ENCODE data around the gene NYNRIN. TPM values are rescaled to one million over a fixed set of nuclear protein-coding genes. Genes with fewer than 3 reads are reported as not detected.
A peak's percentile ranks its signal among the peaks of the same experiment; 100 is the strongest.
"Not testable (repeated sequence)": the region's sequence is repeated elsewhere in the genome, so short reads cannot be mapped to it uniquely, and the experiment has no call there.

The NYNRIN gene
- total RNA-seq, 1 donor from 2014 or later: 6.1 TPM

DNA sequence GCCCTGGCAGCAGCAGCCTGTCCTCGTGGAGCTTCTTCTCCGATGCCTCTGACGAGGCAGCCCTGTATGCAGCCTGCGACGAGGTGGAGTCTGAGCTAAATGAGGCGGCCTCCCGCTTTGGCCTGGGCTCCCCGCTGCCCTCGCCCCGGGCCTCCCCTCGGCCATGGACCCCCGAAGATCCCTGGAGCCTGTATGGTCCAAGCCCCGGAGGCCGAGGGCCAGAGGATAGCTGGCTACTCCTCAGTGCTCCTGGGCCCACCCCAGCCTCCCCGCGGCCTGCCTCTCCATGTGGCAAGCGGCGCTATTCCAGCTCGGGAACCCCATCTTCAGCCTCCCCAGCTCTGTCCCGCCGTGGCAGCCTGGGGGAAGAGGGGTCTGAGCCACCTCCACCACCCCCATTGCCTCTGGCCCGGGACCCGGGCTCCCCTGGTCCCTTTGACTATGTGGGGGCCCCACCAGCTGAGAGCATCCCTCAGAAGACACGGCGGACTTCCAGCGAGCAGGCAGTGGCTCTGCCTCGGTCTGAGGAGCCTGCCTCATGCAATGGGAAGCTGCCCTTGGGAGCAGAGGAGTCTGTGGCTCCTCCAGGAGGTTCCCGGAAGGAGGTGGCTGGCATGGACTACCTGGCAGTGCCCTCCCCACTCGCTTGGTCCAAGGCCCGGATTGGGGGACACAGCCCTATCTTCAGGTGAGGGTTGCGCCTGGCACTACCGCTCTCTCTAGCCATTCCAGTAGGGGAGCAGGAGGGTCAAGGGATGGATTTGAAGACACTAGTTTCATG, 28.7 kb upstream of the NYNRIN start:
- ATAC-seq: no peak

DNA sequence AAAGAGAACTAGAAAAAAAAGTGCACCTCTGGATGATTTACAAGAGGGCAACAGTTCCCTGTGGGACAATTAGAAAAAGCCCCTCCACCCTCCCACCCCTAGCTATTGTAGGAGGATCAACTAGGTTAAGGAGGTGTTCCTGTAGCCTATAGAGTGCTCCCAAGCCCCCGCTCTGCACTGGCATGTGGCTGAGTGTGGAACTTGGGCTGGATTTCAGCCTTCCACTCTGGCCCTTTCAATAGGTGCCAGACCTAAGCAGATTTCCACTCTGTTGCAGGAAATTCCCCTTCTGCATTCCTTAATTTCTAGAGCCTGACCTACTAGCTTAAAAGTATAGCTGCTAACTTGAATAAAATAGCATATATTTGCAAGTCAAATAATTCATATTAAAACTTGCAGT, 28.1 kb upstream of the NYNRIN start:
- ATAC-seq: no peak

DNA sequence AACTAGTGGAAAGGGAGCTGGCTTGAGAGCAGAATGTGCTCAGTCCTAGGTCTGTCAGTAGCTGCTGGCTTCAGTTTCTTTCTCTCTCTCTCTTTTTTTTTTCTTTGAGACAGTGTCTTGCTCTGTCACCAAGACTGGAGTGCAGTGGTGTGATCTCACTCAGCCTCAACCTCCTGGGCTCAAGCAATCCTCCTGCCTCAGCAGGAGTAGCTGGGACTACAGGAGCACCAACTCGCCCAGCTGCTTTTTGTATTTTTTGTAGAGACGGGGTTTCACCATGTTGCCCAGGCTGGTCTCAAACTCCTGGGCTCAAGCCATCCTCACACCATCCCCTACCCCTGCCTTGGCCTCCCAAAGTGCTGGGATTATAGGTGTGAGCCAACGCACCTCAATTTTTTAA, 27.2 kb upstream of the NYNRIN start:
- ATAC-seq: not testable (repeated sequence)

DNA sequence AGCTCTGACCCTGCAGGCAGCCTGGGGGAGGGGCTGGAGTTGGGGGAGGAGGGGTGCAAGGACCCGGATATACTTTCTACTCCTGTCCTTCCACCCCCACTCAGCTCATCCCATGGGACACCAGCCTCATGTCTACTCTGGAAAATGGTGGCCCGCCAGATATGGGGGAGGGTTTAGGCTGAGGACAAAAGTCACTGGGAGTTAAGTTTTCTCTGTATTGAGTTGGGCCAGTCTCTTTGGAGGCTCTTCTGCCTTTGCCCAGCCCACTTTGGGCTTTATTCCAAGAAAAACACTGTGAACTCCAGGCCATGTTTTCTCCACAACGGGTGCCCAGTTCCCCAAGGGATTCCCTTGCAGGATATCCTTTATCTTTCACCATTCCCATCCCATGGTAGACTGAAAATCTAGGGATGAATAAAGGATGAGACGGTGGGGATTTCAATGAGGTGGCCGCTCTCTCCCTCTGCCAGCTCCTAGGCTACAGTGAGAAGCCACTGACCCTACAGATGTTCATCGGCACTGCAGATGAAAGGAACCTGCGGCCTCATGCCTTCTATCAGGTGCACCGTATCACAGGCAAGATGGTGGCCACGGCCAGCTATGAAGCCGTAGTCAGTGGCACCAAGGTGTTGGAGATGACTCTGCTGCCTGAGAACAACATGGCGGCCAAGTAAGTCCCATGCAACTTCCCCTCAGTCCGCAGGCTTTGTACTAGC, 25.9 kb upstream of the NYNRIN start:
- ATAC-seq: no peak

DNA sequence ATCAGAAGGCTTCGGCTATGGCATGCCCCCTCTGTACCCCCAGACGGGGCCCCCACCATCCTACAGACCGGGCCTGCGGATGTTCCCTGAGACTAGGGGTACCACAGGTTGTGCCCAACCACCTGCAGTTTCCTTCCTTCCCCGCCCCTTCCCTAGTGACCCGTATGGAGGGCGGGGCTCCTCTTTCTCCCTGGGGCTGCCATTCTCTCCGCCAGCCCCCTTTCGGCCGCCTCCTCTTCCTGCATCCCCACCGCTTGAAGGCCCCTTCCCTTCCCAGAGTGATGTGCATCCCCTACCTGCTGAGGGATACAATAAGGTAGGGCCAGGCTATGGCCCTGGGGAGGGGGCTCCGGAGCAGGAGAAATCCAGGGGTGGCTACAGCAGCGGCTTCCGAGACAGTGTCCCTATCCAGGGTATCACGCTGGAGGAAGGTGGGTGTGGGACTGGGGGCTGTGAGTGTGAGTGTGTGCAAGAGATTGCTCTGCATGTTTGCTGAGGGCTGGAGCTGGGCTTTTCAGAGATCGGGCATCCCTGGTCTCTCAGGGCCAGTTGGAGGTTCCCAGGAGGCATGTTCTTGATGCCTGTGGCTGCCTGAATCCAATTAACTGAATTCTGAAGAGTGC, 22.2 kb upstream of the NYNRIN start:
- no peak for ATAC-seq

DNA sequence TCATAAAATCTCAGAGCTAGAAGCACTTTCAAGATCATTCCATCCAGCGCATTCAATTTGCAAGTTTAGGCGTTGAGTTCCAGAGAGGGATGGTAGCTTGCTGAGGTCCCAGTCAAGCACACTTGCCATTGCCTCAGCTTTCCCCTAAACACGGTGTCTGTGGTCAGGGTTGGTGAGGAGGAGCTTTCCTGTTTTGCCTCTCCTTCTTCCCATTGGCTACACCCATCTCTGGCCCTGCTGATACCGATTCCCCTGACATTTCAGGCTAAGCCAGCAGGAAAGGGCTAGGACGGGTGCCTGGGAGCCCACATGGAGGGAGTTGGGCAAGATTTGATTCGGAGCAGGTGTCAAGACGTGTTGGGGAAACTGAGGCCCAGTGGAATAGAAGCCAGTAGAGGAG, 21.7 kb upstream of the NYNRIN start:
- no peak for ATAC-seq

DNA sequence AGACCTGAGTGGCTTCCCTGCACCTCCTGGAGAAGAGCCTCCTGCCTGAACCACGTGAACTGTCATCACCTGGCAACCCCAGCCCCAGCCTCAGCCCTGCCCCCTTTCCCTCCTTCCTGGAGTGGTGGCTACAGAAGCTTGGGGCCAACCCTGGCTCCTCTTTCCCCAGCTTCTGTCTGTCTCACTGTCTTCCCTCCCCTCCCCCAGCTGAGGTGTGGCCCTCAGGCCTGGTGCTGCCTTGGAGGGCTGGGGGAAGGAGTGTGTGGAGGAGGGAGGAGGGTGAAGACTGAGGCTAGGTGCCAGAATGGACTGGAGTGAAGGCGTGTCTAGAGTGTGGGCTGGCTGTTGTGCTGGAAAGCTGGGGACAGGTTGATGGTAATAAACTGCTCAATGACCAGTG, 21.1 kb upstream of the NYNRIN start:
- ATAC-seq: peak; percentile 42

DNA sequence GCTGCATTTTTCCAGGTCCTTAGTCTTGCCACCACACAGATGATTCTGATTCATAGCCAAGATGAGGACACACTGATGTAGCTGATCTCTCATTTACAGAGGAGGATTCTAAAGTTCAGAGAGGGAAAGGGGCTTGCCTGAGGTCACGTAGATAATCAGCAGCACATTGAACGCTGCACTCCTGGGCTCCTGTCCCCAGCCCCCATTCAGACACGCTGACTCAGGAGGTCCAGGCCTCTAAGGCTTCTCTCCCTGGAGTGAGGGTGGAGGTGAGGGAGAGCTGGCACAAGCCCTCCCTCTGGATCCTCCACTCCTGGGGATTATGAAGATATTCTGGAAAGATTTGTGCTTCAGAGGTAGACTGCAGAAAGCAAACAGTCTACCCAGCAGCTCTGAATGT, 20.5 kb upstream of the NYNRIN start:
- no peak for ATAC-seq

DNA sequence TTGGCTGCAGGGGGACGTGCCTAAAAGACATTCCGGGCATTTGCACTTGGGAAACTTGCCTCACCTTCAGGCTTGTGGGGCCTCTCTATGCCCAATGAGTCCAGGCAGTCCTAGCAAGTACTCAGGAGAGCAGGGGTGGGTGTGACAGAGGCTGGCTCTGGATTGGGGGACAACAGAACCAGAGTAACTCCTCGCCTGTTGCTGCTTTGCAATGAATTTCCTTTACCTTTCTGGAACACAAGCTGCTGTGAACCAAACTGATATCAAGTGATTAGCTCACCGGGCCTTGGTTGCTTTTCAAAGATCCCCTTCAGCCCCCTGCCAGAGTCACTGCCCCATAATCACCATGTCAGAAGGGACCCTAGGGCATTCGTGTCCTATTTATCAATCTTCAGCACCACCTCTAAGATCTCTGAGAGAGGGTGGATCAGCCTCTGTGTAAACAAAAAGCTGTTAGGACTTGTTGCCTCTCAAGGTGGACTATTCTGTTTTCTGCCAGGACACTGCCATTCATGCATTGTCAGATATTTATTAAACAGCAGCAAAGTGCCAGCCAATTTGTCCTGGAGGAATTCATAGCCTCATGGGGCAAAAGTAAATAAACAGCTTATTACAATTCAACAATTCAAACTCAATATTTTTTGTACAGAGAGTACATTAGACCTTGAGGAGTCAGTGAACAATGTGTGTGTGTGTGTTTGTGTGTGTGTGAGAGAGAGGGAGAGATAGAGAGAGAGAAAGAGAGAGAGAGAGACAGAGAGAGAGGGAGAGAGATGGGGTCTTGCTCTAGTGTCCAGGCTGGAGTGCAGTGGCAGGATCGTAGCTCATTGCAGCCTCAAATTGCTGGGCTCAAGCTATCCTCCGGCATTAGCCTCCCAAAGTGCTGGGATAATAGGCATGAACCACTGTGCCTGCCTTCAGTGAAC, 19.6 kb upstream of the NYNRIN start:
- ATAC-seq: peak; percentile 26

DNA sequence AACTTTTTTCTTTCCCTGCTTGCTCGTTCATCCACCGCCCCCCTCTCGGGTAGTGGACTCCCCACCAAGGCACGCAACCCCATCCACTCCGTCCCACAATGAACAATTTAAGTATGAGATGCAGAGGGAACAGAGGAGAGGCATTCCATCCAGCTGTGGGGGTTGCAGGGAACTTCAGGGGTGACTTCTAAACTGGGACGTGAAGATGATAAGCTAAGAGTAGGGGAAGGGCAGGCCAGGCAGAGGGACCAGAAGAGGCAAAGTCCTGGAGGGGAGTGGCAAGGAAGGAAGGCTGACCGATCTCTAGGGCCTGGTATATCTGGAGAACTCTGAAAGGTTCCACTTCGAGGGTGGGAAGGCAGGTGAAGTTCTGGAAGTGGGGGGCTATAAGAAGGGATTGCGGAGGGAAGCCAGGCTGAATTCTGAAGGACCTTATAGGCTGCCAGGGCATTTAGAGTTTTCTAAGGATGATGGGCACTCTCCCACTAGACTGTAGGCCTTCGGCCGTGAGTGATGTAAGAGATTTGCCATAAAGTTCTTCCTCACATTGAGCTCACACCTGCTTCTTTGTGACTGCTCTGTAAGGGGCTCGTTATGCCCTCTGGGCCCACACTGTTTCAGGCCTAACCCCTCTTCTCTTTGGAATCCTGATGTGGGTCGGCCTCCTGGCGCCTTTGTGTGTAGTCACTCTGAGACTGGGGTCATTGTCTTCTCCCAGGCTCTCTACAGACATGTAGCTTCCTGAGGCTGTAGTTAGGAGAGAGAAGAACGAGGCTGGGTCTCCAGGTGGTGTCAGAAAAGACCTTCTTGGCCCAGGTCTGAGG, 18.7 kb upstream of the NYNRIN start:
- no peak for ATAC-seq

DNA sequence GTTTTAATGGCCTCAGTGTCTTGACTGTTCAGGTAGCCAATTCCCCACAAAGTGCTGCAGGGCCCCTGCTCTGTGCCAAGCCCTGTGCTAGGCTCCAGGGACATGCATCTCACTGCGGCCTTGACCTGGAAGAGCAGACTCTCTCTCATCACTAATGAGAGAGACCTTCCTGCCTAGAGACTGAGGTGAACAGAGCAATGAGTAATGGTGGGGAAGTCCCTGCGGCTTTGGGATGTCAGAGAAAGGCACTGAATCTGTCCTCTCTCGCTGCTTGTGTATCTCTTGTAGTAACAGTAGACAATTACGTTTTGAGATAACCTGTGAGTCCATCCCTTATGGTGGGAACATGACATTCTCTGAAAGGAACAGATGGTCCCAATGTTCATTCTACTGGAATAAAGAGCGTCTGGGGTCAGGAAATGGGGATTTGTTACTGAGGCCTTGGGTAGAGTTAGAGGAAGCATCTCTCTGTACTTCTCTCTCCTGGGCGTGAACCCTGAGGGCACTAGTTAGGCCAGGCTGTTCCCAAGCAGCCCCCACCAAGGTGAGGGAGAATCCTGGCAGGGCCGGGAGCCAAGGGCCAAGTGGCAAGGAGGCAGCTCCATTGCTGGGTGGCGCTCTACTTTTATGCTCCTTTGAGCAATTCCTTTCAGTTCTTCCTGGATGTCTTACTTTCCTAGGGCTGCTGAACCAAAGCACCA, 17.3 kb upstream of the NYNRIN start:
- no peak for ATAC-seq

DNA sequence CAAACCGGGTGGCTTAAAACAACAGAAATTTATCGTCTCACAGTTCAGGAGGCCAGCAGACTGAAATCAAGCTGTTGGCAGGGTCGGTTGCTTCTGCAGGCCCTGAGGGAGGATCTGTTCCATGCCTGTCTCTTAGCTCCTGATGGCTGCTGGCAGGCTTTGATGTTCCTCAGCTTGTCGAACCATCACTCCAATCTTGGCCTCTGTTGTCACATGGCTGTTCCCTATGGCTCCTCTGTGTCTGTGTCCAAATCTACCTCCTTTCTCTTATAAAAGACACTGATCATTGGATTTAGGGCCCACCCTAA, 16.8 kb upstream of the NYNRIN start:
- no peak for ATAC-seq

DNA sequence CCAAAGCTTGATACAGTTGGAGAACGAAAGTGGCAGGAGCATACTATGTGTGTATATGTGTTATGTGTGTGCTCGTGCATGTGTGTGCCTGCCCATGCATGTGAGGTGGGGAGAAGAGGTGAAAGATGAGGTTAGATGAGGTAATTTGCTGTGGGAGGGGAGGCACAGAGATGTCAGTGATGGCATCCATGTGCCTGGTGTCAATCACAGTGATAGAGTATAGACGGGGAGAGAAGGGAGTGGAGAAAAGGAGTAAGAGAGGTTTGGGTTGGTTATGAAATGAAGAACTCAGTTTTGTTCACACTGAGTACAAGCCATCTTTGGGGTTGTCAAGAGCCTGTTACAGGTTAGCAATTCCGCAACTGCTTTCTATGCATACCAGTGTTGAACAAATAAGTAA, 14.6 kb upstream of the NYNRIN start:
- no peak for ATAC-seq

DNA sequence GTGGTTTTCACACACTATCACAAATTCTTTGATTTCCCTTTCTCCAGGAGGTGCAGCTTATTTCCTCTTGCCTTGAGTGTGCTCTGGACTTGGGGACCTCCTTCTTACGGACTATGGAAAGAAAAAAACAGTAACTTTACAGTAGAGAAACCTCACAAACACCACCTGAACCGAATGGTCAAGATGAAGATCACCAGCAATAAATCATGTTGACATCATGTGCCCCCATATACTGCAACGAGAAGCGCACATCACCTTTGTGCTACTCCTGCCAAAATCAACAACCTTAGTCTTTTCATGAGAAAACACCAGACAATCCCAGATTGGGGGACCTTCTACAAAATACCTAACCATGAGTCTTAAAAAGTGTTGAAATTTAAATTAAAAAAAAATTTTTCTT, 13.3 kb upstream of the NYNRIN start:
- ATAC-seq: no peak

DNA sequence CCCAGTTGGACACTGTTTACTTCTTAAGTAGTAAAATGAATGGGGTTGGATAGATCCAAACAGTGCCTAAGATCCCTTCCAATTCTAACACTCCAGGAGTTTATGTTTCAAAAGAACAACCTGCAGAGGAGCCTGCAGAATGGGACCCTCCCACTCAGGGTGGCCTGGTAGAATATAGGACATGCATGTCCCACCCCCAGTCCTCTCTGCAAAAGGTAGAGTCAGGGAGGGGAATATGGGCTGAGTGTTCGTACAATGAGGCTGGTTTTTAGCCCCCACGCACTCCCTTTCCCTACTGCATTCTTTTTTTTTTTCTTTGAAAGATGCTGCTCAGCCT, 11.8 kb upstream of the NYNRIN start:
- ATAC-seq: no peak

DNA sequence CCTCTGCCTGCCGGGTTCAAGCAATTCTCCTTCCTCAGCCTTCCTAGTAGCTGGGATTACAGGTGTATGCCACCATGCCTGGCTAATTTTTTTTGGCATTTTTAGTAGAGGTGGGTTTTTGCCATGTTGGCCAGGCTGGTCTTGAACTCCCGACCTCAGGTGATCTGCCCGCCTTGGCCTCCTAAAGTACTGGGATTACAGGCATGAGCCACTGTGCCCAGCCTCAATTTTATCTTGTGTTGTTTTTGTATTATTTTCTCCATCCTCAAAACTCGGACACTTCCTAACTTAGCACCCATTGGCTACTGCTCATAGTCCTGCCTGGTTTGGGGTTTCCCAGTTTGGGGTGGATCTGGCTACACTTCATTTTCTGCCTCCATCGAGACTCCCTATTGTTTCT, 11.2 kb upstream of the NYNRIN start:
- ATAC-seq: not testable (repeated sequence)

DNA sequence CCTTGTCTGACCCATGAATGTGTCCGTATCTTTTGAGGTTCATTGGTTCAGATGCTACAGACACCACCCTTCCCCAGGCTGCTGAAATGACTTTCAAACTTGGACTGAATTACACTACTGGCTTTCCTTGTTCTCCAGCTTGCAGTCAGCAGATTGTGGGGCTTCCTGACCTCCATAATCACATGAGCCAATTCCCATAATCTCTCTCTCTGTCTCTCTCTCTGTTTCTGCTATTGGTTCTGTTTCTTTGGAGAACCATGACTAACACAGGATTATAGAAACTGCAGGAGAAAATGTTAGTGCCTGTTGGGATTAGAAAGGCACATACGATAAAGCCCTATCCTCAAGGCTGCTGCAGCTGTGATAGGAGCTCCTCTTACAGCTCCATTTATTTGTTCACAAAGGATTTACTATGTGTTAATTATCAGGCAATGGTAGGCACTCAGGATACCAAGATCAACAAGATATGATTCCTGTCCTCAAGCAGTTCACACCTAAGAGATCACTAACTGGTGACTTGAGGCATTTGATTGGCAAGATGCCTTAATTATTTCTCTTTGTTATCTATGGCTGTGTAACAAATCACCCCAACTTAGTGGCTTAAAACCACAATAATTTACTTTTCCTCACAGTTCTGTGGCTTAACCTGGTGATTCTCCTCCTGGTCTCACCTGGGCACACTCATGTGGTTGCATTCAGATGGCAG, 10.2 kb upstream of the NYNRIN start:
- no peak for ATAC-seq

DNA sequence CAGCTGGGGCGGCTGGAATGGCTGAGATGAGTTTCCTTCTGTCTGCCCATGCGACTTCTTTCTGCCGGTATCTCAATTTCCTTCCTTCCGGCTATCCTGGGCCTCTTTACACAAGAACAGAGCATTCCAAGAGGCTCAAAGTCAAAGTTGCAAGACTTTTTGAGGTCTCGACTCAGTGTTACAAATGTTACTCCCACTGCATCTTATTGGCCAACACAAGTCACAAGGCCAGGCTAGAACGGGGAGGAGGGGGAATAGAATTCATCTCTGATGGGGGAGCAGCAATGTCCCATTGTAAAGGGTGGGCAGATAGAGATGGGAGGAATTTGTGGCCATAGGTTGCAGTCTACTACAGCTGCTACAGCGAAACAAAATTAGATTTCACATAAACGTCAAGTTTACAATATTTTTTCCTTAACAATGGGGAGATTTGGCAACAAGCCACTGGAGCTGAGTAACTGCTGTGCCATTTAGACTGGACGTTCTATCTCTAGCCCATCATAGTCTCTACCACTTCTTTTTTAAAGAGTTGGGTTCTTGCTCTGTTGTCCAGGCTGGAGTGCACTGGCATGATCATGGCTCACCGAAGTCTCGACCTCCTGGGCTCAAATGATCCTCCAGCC, 9.5 kb upstream of the NYNRIN start:
- no peak for ATAC-seq

DNA sequence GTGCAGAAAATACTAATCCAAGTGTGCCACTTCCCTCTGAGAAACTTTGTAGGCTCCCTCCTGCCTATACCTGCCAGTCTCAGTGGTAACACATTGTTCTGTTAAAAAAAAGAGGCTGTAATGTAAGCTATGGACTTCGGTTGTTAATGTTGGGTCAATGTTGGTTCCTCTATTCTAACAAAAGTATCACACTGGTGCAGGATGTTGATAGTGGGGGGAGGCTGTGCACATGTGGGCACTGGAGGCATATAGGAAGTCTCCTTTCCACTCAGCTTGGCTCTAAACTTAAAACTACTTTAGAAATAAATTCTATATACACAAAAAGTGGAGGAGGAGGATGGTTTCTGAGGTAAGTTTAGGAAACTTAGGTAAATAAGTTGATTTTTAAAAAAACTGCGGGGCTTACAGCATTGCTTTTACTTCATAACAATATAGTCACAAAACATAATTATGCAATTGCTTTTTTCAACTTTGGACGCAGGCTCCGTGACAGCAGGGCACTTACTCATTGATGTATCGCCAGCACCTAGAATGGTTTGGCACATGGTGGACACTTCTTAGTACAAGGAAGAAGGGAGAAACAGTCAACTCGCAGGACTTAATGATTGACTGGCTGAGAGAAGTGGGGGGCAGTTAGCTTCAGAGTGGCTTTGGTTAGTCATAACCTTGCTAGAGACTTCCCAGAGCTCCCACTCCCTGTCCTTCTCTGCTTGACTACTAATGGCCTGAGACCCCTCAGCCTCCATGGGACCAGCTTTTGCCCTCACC, 7.9 kb upstream of the NYNRIN start:
- ATAC-seq: no peak
